Measurements from ENCODE around the gene SYT17. TPM values are rescaled to one million over a fixed set of nuclear protein-coding genes. Genes with fewer than 3 reads are reported as not detected.
A peak's percentile ranks its signal among the peaks of the same experiment; 100 is the strongest.
"Not testable (repeated sequence)": the region's sequence is repeated elsewhere in the genome, so short reads cannot be mapped to it uniquely, and the experiment has no call there.

SYT17 gene
- polyA plus RNA-seq, 3 donors = 0.81 to 4.9 (median 1.1) TPM

DNA sequence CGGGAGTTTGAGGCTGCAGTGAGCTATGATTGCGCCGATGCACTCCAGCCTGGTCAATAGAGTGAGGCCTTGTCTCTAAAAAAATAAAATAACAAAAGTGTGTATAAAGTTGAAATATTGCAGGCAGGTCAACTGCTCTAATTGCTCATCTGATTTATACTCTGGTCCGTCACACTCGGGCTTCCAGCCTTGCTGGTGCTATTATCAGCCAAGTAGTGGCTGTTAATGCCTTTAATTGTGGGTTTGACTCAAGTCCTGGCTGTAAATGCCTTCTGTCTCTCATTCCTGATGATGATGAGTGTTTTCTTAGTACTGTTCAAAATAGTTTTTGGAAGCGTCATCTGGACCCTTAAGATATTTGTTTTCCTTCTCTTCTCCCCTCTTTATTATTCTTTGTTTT is 18.4 kb downstream of the SYT17 start:
- Histone ChIP-seq H3K4me1 (ENCODE audit: control insufficient read depth in 1 of 2, insufficient read depth in 2 of 2, low read length in 2 of 2) (peaks cover 51 to 56% of the 10 kb centered on the region in 2 donors), H3K4me3 (replicated peaks in 1 of 3; ENCODE audit: low read depth in 2 of 3, low read length in 3 of 3) (no peak overlapping the region), H4K20me1 (ENCODE audit: insufficient read depth, low read length) (no peaks in the 10 kb centered on the region), H3K4me2 (replicated peaks; ENCODE audit: extremely low read depth, low read length, poor library complexity, severe bottlenecking) (no peak overlapping the region), H3K9me3 (replicated peaks in 1 of 2; ENCODE audit: control insufficient read depth in 1 of 2, insufficient read depth in 1 of 2, low read length in 2 of 2) (no peaks in the 10 kb centered on the region), H2AFZ (ENCODE audit: insufficient read depth, low read depth, low read length, poor library complexity, severe bottlenecking) (no peak overlapping the region), H3K27ac (ENCODE audit: low read depth in 1 of 2, low read length in 2 of 2) (no peak overlapping the region), H3K27me3 (ENCODE audit: control insufficient read depth in 2 of 2, insufficient read depth in 2 of 2, low read length in 2 of 2) (no peaks in the 10 kb centered on the region), H3K36me3 (replicated peaks in 1 of 2; ENCODE audit: control insufficient read depth in 1 of 2, insufficient read depth in 2 of 2, low read length in 2 of 2) (no peaks in the 10 kb centered on the region), H3K79me2 (ENCODE audit: insufficient read depth, low read length) (no peaks in the 10 kb centered on the region), H3K9ac (ENCODE audit: insufficient read depth, low read length, poor library complexity, severe bottlenecking) (no peak overlapping the region)
- Mint-ChIP-seq H3K4me1 (peaks cover 54% of the 10 kb centered on the region), H3K36me3 (peaks cover 0 to 4% of the 10 kb centered on the region in 2 donors), H3K27ac (peak overlapping the region in 1 of 7 donors; percentile 62), H3K4me3 (no peak overlapping the region), H3K27me3 (ENCODE audit: low read depth in 3 of 3) (peaks cover 0 to 4% (median 2%) of the 10 kb centered on the region in 3 donors), H3K9me3 (peaks cover 0 to 4% (median 2%) of the 10 kb centered on the region in 7 donors)
- TF ChIP-seq, protein P1, sequence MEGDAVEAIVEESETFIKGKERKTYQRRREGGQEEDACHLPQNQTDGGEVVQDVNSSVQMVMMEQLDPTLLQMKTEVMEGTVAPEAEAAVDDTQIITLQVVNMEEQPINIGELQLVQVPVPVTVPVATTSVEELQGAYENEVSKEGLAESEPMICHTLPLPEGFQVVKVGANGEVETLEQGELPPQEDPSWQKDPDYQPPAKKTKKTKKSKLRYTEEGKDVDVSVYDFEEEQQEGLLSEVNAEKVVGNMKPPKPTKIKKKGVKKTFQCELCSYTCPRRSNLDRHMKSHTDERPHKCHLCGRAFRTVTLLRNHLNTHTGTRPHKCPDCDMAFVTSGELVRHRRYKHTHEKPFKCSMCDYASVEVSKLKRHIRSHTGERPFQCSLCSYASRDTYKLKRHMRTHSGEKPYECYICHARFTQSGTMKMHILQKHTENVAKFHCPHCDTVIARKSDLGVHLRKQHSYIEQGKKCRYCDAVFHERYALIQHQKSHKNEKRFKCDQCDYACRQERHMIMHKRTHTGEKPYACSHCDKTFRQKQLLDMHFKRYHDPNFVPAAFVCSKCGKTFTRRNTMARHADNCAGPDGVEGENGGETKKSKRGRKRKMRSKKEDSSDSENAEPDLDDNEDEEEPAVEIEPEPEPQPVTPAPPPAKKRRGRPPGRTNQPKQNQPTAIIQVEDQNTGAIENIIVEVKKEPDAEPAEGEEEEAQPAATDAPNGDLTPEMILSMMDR (IDR thresholded peaks at IDR 0.05) = no peak
- DNase-seq = no peak
- 95% methylated on average over 3 of the region's 6 CpGs for WGBS (ENCODE audit: insufficient coverage)
- intact Hi-C loops (cut with micrococcal nuclease) = no loop called here

DNA sequence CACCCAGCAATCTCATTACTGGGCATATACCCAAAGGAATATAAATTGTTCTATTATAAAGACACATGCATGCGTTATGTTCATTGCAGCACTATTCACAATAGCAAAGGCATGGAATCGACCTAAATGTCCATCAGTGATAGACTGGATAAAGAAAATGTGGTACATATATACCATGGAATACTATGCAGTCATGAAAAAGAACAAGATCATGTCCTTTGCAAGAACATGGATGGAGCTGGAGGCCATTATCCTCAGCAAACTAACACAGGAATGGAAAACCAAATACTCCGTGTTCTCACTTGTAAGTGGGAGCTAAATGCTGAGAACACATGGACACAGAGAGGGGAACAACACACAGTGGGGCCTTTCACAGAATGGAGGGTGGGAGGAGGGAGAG is 19.9 kb downstream of the SYT17 start:
- H3K4me2 ChIP-seq (replicated peaks; ENCODE audit: extremely low read depth, low read length, poor library complexity, severe bottlenecking); H4K20me1 ChIP-seq (ENCODE audit: insufficient read depth, low read length); H3K9me3 Mint-ChIP-seq; H3K36me3 ChIP-seq (replicated peaks in 1 of 2; ENCODE audit: control insufficient read depth in 1 of 2, insufficient read depth in 2 of 2, low read length in 2 of 2); intact Hi-C loops (cut with micrococcal nuclease); H3K27me3 Mint-ChIP-seq (ENCODE audit: low read depth in 3 of 3); H3K79me2 ChIP-seq (ENCODE audit: insufficient read depth, low read length); H3K9me3 ChIP-seq (replicated peaks in 1 of 2; ENCODE audit: control insufficient read depth in 1 of 2, insufficient read depth in 1 of 2, low read length in 2 of 2); H3K4me3 ChIP-seq (replicated peaks in 1 of 3; ENCODE audit: low read depth in 2 of 3, low read length in 3 of 3); H3K9ac ChIP-seq (ENCODE audit: insufficient read depth, low read length, poor library complexity, severe bottlenecking); H3K4me3 Mint-ChIP-seq; H3K27ac ChIP-seq (ENCODE audit: low read depth in 1 of 2, low read length in 2 of 2); H3K27ac Mint-ChIP-seq; H3K27me3 ChIP-seq (ENCODE audit: control insufficient read depth in 2 of 2, insufficient read depth in 2 of 2, low read length in 2 of 2); H2AFZ ChIP-seq (ENCODE audit: insufficient read depth, low read depth, low read length, poor library complexity, severe bottlenecking); DNase-seq; H3K36me3 Mint-ChIP-seq: not testable (repeated sequence)
- peaks cover 45 to 55% of the 10 kb centered on the region in 2 donors for H3K4me1 ChIP-seq (ENCODE audit: control insufficient read depth in 1 of 2, insufficient read depth in 2 of 2, low read length in 2 of 2)
- H3K4me1 Mint-ChIP-seq = peaks cover 53% of the 10 kb centered on the region
- WGBS (ENCODE audit: insufficient coverage) = no CpG with 5 or more reads among the region's 3 CpGs
